NCI-H2196 (cell line): ENCODE results near the gene DENND4C.
"Not testable (repeated sequence)": the region's sequence is repeated elsewhere in the genome, so short reads cannot be mapped to it uniquely, and the experiment has no call there.

Source experiments
- DNase-seq: peaks from one replicate; lab custom pipeline; 2025; ENCODE audit not compliant: unreplicated experiment; lab: John Stamatoyannopoulos, UW

The DENND4C gene

GRCh38 chr9:19265602-19266001, 35.1 kb downstream of the DENND4C start:
- DNase-seq = not testable (repeated sequence)

GRCh38 chr9:19266778-19267384, 36.4 kb downstream of the DENND4C start:
- DNase-seq = not testable (repeated sequence)

DNA sequence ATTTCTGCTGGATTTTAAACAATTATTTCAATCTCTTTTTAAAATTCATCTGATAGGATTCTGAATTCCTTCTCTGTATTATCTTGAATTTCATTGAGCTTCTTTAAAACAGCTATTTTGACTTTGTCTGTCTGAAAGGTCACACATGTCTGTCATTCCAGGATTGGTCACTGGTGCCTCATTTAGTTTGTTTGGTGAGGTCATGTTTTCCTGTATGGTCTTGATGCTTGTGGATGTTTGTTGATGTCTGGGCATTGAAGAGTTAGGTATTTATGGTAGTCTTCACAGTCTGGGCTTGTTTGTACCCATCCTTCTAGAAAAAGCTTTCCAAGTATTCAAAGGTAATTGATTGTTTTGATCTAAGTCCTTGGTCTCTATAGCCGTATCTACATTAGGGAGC, 39.1 kb downstream of the DENND4C start:
- no peak for DNase-seq

- no peak for DNase-seq
Observed at GRCh38 chr9:19270421-19270949, 40.0 kb downstream of the DENND4C start.

DNA sequence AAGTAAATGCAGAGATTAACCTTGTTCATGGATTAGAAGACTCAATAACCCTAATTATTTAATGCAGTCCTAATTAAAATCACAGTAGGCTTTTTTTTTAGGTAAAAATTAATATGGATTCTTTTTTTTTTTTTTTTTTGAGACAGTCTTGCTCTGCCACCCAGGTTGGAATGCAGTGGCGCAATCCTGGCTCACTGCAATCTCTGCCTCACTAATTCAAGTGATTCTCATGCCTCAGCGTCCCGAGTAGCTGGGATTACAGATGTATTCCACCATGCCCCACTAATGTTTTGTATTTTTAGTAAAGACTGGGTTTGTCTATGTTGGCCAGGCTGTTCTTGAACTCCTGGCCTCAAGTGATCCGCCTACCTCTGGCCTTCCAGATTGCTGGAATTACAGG, 40.6 kb downstream of the DENND4C start:
- DNase-seq = no peak

- DNase-seq = no peak
Observed at GRCh38 chr9:19281801-19282200, 51.3 kb downstream of the DENND4C start.

DNA sequence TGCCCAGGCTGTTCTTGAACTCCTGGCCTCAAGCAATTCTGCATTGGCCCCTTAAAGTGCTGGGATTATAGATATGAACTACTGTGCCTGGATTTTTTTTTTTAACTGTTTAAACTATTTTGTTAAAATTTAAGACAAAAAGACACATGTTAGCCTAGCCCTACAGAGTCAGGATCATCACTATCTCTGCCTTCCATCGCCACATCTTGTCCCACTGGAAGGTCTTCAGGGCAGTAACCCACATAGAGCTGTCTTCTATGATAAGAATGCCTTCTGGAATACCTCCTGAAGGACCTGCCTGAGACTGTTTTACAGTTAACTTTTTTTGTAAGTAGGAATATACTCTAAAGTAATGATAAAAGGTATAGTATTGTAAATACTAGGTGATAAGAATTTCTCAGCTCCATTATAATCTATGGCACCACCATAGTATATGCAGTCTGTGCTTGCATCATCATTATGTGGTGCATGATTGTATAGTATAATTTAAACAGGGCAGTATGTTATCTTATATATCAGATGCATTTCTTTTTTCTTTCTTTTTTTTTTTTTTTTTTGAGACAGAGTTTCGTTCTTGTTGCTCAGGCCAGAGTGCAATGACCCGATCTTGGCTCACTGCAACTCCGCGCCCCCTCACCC, 52.7 kb downstream of the DENND4C start:
- no peak for DNase-seq

DNA sequence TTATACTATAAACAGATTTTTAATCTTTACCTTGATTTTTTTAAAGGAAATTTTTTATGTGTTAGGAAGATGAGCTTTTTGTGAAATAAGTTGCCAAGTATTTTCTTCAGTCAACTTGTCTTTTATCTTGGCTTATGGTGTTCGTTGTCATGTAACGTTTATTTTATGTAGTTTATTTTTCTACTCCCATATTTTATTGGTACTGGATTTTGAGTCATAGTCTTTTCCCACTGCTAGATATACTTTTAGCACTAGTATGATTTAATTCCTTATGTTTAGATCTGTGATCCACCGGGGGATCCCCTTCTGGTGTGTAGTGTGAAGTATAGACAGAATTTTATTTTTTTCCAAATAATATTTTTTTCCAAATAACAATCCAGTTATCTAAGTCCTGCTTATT, 54.2 kb downstream of the DENND4C start:
- no peak for DNase-seq

GRCh38 chr9:19286634-19287188, 56.2 kb downstream of the DENND4C start:
- DNase-seq = no peak

DNA sequence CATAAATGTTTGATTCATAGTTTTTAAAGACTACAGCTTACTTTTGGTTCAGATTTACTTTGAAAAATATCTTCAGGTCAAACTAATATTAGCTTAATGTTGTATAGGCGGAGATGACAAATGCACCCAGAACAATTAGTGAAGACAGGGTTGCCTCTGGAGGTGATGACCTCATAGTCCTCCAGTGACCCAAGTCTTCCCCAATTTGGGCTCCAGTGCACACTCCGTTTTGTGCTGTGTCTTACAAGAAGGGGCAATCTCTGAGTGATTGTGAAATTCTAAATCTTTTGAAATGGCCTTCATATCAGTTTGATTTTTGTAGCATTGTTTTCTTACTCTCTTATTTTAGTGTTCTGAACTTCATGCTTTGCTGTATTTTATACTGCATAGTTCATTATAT, 57.6 kb downstream of the DENND4C start:
- no peak for DNase-seq

DNA sequence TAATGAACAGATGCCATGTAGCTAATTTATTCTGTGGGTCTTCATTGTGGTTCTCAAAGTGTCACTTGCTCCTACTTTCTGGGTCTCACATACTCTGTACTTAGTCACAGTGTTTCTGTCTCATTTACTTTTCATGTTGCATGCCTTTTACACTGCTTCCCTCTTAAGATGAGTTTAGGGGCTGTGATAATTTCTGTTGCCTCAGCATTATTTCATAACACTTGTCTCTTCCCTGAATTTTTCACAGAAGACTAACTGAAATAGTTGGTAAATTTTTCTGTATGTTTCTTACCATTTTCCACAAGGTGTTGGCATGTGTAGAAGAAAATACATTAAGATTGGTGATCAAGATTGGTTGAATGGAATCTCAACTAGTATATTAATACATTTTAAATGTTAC, 59.6 kb downstream of the DENND4C start:
- no peak for DNase-seq

GRCh38 chr9:19294219-19294618, 63.7 kb downstream of the DENND4C start:
- DNase-seq = no peak

DNA sequence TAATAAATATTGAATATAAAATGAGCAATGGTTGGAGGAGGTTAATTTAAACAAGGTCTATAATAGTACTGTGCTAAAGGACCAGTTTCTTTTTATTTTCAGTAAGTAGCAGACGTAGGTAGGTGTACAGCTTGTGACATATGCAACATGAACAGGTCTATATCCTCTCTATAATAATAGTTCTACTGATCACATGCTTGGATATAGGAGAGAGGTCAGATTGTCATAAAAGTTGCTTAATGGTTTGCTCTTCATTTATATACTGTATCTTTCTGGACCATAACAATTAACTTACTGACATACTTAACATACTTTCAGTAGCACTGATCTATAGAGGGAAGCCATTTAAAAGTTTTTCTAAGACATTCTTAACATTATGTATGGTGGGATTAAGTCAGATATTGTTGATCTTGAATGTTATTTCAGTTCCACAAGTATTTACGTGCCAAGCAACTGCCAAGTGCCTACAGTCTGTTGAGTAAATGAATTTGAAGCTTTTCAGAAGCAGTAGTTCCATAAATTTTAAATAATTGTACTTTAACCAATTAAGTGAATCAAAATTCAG, 68.0 kb downstream of the DENND4C start:
- no peak for DNase-seq

- no peak for DNase-seq
Observed at GRCh38 chr9:19303216-19303615, 72.7 kb downstream of the DENND4C start.

DNA sequence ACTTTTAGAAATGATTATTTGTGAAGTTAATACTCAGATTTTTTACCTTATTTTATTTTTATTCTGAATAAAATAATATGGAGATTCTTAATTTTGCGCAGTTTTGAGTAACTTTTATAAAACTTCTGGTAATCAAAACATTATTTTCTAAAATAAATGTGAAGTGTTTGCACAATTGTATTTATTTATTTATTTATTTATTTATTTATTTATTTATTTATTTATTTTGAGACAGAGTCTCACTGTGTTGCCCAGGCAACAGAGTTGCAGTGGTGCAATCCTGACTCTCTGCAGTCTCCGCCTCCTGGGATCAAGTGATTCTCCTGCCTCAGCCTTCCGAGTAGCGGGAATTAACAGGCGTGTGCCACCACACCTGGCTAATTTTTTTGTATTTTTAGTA, 76.1 kb downstream of the DENND4C start:
- no peak for DNase-seq

GRCh38 chr9:19310246-19310645, 79.8 kb downstream of the DENND4C start:
- DNase-seq = no peak

DNA sequence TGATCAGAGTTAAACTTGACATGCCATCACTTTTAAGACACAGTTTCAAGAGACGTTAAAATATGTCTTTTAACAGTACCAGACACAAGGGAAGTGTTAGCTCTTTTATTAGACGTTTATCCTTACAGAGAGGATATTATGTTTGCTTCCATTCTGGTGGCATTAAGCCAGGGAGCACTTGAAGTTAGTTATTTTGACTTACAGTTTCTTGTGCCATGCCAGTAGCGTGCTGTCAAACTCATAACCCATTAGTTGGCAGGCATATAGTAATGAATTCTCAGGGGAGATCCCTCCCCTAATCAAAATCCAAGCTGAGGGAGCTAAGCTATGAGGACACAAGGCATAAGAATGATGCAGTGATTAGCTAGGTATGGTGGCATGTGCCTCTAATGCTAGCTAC, 83.1 kb downstream of the DENND4C start:
- no peak for DNase-seq

DNA sequence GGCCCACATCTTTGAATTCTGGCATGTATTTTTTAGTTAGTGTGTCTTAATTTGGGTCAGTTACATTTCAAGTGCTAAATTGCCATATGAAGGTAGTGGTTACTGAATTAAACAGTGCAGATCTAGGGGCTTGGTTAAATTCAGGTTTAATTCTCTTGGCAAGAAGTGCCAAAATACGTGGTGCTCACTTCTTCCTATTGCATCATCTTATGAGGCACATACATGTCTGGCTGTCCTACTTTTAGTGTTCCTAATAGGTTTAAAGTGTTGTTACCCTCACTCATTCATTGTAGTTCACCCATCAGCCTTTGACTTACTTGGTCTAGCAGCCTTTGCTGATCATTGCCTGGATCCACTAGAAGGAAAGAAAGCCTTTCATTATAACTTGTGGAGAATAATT, 90.0 kb downstream of the DENND4C start:
- DNase-seq = no peak

DNA sequence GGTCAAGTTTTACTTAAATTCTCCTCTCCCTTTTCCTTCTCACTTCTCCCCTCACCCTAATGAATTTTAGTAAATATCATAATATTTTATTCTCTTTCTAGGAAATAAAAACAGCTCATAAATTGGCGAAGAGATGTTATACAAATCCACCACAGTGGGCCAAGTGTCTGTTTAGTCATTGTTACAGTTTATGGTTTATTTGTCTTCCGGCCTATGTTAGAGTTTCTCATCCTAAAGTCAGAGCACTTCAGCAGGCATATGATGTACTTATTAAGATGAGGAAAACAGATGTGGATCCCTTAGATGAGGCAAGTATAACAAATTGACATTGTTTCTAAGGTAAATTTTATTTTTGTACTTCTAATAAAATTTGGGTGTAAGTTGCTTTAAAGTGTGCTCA, 101.4 kb downstream of the DENND4C start:
- DNase-seq = no peak

DNA sequence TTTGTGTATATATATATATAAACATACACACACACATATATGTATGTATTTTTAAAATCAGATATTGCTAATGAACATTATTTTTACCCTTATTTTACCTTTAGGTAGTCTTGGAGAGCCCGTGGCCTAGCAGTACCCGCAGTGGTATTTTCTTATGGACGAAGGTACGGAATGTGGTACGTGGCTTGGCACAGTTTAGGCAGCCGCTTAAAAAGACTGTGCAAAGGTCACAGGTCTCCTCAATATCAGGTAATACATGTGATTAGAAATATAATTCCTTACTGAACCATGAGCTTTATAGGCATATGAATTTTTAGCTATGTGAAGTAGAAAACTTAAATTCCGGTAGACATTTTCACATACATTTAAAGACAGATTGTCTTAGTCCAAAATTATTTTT, 105.7 kb downstream of the DENND4C start:
- DNase-seq = no peak

DNA sequence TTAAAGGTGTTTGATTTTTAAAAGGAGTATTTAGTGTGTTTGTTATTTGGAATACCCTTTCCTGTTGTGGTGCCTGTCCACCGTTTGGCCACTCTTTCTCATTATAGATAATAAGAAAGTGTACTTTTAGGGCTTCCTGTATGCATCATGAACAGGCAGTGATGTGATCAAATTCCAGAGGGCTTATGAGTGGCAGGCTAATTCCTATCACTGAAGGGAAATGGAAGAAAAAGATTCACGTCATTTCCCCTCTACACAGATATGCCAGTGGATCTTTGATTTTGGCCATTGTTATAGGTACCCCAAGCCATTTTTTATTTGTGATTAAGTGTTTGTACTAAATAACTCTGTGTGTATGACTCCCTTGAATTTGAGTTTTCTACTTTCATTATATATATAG, 112.5 kb downstream of the DENND4C start:
- no peak for DNase-seq

DNA sequence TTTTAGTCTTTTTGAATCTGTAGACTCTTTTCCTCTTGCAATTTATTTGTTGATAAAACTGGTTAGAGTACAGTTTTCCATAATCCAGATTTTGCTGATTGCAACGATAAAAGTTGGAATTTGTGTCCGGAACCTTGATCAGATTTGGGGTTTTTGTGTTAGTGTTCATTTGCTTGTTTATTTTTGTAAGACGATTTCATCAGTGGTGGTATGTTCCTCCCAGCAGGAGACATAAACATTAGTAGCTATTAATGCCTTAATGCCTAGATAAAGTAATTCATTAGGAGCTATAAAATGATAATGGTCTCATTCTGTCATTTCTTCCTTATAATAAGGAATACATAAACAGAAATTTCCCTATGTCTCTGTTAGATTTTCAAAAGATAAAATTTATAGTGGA, 128.2 kb downstream of the DENND4C start:
- no peak for DNase-seq
